HepG2 (cell line): ENCODE results near the gene VSIG10L. TPM values are rescaled to one million over a fixed set of nuclear protein-coding genes. Genes with fewer than 3 reads are reported as not detected.

Experiments
- BCL6 ChIP-seq: IDR thresholded peaks from 2 replicates; pipeline ENCODE4 v1.6.1; 2016; ENCODE audit warnings: missing genetic modification reagents, missing compliant biosample characterization
- ERF ChIP-seq: IDR thresholded peaks from 2 replicates; pipeline ENCODE4 v1.6.1; 2018; ENCODE audit warnings: missing biosample characterization, missing genetic modification reagents
- HOMEZ ChIP-seq: IDR thresholded peaks from 2 replicates; pipeline ENCODE4 v1.6.1; 2016; ENCODE audit warnings: low read depth
- JDP2 ChIP-seq: sonication (generic); formaldehyde crosslinking; IDR thresholded peaks from 2 replicates; pipeline ENCODE4 v1.8.1; 2022; ENCODE audit warnings: missing genetic modification reagents, borderline replicate concordance
- MIER3 ChIP-seq: IDR thresholded peaks from 2 replicates; pipeline ENCODE4 v1.6.1; 2016; ENCODE audit warnings: missing compliant biosample characterization, borderline replicate concordance
- SP5 ChIP-seq: IDR thresholded peaks from 2 replicates; pipeline ENCODE4 v1.6.1; 2016; ENCODE audit warnings: low read depth, borderline replicate concordance
- ZFP36 ChIP-seq: fragments of 150-350 bp; IDR thresholded peaks from 2 replicates; pipeline ENCODE4 v1.6.1; 2018; ENCODE audit warnings: borderline replicate concordance, low read length, low read depth; ENCODE audit not compliant: partially characterized antibody
- ZHX2 ChIP-seq, 2 experiments: sonication (generic) in 1 of 2; formaldehyde crosslinking in 1 of 2; IDR thresholded peaks; 2 replicates each; pipeline versions ENCODE4 v1.6.1 to v1.9.0; 2014 to 2022; ENCODE audit warnings: antibody characterized with exemption in 1 of 2, borderline replicate concordance in 1 of 2, inconsistent platforms in 1 of 2, low read depth in 1 of 2, missing genetic modification reagents in 1 of 2
- ZNF556 ChIP-seq: sonication (generic); formaldehyde crosslinking; IDR thresholded peaks from 2 replicates; pipeline ENCODE4 v1.4.0; 2020; ENCODE audit warnings: mild to moderate bottlenecking, missing genetic modification reagents, borderline replicate concordance
- ZNF570 ChIP-seq: sonication (generic); formaldehyde crosslinking; IDR thresholded peaks from 2 replicates; pipeline ENCODE4 v1.4.0; 2020; ENCODE audit warnings: mild to moderate bottlenecking, missing genetic modification reagents, borderline replicate concordance
- ZNF589 ChIP-seq: sonication (generic); formaldehyde crosslinking; conservative IDR thresholded peaks from 2 replicates; pipeline ENCODE4 v1.8.0; 2022; ENCODE audit warnings: mild to moderate bottlenecking, moderate library complexity, missing genetic modification reagents
- ZNF678 ChIP-seq: sonication (generic); formaldehyde crosslinking; IDR thresholded peaks from 2 replicates; pipeline ENCODE4 v1.4.0; 2020; ENCODE audit warnings: mild to moderate bottlenecking, missing genetic modification reagents
- ZNF761 ChIP-seq: sonication (generic); formaldehyde crosslinking; conservative IDR thresholded peaks from 2 replicates; pipeline ENCODE4 v1.4.0; 2020; ENCODE audit warnings: mild to moderate bottlenecking, missing genetic modification reagents
- ZNF788 ChIP-seq: sonication (generic); formaldehyde crosslinking; IDR thresholded peaks from 2 replicates; pipeline ENCODE4 v1.5.0; 2020; ENCODE audit warnings: mild to moderate bottlenecking, missing genetic modification reagents, borderline replicate concordance
- polyA plus RNA-seq, 8 experiments: library from polyadenylated mRNA; depleted of rRNA in 3 of 8; stranded (reverse) in 7 of 8; unstranded in 1 of 8; fragments of >200 nt; fragmentation: Illumina TruSeq in 4 of 8; extraction: Trizol in 4 of 8; gene quantifications; 2 replicates each; pipeline versions ENCODE4 v1.2.1 to v1.2.3, GENCODE V29; 2011 to 2016; ENCODE audit warnings: low read depth in 4 of 8, missing spikeins in 1 of 8, mixed read lengths in 1 of 8; ENCODE audit not compliant: insufficient read depth in 1 of 8
- total RNA-seq, 5 experiments: library from RNA; depleted of rRNA; stranded (reverse); fragments of >200 nt; fragmentation: Illumina TruSeq; extraction: Trizol; gene quantifications; 2 replicates each; pipeline ENCODE4 v1.2.3, GENCODE V29; 2016; ENCODE audit warnings: low read depth in 1 of 5
- TF ChIP-seq, protein P1 (sequence below), 2 experiments: sonication (generic) in 1 of 2; formaldehyde crosslinking in 1 of 2; IDR thresholded peaks; 2 replicates each; pipeline versions ENCODE4 v1.4.0 to v1.6.1; 2016 to 2020; ENCODE audit warnings: borderline replicate concordance in 1 of 2, low read depth in 1 of 2, mild to moderate bottlenecking in 1 of 2, missing genetic modification reagents in 1 of 2

VSIG10L gene
- total and polyA plus RNA-seq, 2 of the 13 experiments (the other 11 are each of a cell fraction or from before 2014, with no cell fraction given), result 2.7 to 8.5 TPM

DNA sequence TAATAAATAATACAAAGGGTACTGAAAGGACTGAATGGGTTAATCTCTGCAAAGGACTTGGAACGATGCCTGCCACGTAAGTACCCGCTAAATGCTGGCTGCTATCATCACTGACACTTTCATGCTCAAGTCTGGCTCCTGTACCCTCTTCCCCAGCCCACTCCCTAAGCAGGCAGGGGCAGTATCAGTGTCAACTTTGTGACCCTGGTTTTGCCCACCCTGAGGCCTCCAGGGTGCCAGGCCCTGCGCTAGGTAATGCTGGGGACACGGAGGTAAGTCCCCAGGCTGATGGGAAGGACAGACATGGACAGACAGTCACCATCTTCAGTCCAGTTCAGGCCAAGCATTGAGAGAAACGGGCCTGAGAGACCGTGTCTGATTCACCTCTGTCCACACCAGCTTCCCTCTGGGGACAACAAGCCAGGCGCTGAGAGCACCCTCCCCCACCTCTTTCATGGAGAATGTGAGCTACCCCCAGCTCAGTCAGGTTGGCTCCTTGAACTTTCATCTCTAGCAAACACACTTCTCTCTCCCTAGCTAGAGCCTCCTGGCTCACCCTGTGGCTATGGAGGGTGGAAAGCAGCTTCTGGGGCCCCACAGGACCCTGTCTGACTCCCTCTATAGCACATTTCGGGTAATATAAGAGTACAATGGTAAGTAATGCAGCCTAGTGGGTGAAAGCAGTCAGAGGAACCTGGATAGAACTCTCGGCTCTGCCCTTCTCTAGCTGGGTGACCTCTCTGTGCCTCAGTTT lies 23.4 kb upstream of the VSIG10L start (continued):
- TF ChIP-seq, protein P1, sequence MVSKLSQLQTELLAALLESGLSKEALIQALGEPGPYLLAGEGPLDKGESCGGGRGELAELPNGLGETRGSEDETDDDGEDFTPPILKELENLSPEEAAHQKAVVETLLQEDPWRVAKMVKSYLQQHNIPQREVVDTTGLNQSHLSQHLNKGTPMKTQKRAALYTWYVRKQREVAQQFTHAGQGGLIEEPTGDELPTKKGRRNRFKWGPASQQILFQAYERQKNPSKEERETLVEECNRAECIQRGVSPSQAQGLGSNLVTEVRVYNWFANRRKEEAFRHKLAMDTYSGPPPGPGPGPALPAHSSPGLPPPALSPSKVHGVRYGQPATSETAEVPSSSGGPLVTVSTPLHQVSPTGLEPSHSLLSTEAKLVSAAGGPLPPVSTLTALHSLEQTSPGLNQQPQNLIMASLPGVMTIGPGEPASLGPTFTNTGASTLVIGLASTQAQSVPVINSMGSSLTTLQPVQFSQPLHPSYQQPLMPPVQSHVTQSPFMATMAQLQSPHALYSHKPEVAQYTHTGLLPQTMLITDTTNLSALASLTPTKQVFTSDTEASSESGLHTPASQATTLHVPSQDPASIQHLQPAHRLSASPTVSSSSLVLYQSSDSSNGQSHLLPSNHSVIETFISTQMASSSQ (IDR thresholded peaks at IDR 0.05; ENCODE audit: low read depth), result 0 out of 2 replicates have a peak, but pooled peaks have one; percentile 8
- TF ChIP-seq, protein P1 (CRISPR knock-in tag; IDR thresholded peaks at IDR 0.05; ENCODE audit: borderline replicate concordance), result peak; percentile 58; the same call in 1 of the 2 replicates
- TF ChIP-seq JDP2 (CRISPR knock-in tag) (no peak), ZNF570 (CRISPR knock-in tag) (no peak), MIER3 (CRISPR knock-in tag) (peak; percentile 89; the same call in 1 of the 2 replicates), BCL6 (CRISPR knock-in tag) (peak; percentile 58), ERF (CRISPR knock-in tag) (peak; percentile 64; the same call in 1 of the 2 replicates), ZNF678 (CRISPR knock-in tag) (no peak), ZNF761 (CRISPR knock-in tag) (0 out of 2 replicates have a peak, but pooled peaks have one; percentile 24), HOMEZ (no peak), ZNF556 (peak; percentile 67; the same call in 1 of the 2 replicates), ZHX2 (IDR thresholded peaks at IDR 0.05; ENCODE audit: low read depth) (no peak), ZHX2 (CRISPR knock-in tag; IDR thresholded peaks at IDR 0.05; ENCODE audit: borderline replicate concordance) (peak; percentile 65; the same call in 1 of the 2 replicates), ZNF788 (0 out of 2 replicates have a peak, but pooled peaks have one; percentile 26), ZFP36 (no peak), SP5 (CRISPR knock-in tag) (no peak), ZNF589 (CRISPR knock-in tag) (no peak)
